Neutrophil (primary cell): ENCODE results near the gene STAT6.

Experiments
- H3K27ac ChIP-seq: fragments of 200-600 bp; sonication (generic); 2 replicates; pipeline ENCODE4 v1.5.1; 2016; ENCODE audit warnings: mild to moderate bottlenecking, moderate library complexity
- H3K27me3 ChIP-seq: fragments of 200-600 bp; sonication (generic); 2 replicates; pipeline ENCODE4 v1.6.0; 2016; ENCODE audit warnings: mild to moderate bottlenecking
- H3K36me3 ChIP-seq: fragments of 200-600 bp; sonication (generic); 2 replicates; pipeline ENCODE4 v1.5.1; 2017
- H3K4me1 ChIP-seq, 2 experiments: fragments of 200-600 bp in 1 of 2; sonication (generic) in 1 of 2; 1 replicate in 1 of 2; 2 replicates in 1 of 2; pipeline versions ENCODE4 v1.5.1 to v1.6.1; 2013 to 2016; ENCODE audit warnings: low read depth in 1 of 2, low read length in 1 of 2, mild to moderate bottlenecking in 1 of 2, moderate library complexity in 1 of 2; ENCODE audit not compliant: control insufficient read depth in 1 of 2, insufficient read depth in 1 of 2
- H3K4me3 ChIP-seq, 2 experiments: fragments of 200-600 bp in 1 of 2; sonication (generic) in 1 of 2; 1 replicate in 1 of 2; 2 replicates in 1 of 2; pipeline ENCODE4 v1.5.1; 2013 to 2016; ENCODE audit warnings: low read depth in 1 of 2, low read length in 1 of 2, mild to moderate bottlenecking in 1 of 2, moderate library complexity in 1 of 2
- H3K9me3 ChIP-seq: fragments of 200-600 bp; sonication (generic); 2 replicates; pipeline ENCODE4 v1.5.1; 2016
- TF ChIP-seq, protein P1 (sequence below): fragments of 200-600 bp; sonication (generic); IDR thresholded peaks from 2 replicates; pipeline ENCODE4 v1.5.1; 2016; ENCODE audit warnings: antibody characterized with exemption

The STAT6 gene

DNA sequence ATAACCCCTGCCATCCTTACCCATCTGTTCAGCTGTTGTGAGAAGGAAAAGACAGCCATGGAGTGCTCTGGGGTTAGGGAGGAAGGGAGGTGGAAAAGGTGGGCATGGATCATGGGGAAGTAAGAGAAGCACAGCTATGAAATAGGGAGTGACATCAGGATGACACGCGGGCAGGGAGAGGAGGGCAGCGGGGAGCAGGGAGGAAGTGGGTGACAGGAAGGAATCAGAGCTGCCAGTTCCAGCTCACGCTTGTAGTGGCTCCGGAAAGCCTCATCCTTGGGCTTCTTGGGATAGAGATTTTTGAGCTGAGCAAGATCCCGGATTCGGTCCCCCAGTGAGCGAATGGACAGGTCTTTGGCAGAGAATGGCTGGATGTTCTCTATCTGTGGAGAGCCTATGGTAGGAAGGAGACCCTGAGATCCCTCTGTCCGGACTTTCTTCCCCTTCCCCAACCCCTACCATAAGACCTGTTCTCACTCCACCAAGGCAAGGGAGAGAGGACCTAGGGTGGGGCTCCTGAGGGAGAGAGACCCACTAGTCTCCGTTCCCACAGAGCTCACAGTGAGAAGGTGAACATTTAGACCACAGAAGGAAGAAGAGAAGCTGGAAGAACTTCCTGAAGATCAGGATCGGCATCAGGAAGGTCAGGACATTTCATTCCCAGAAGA lies 12.0 kb downstream of the STAT6 start:
- Histone ChIP-seq H3K9me3 (peaks cover 8% of the 10 kb centered on the region), H3K27ac (peak overlapping the region; percentile 50), H3K27me3 (no peaks in the 10 kb centered on the region), H3K4me1 (peaks cover 15 to 20% of the 10 kb centered on the region in 2 experiments), H3K36me3 (peaks cover 93% of the 10 kb centered on the region), H3K4me3 (no peak overlapping the region)
- TF ChIP-seq, protein P1, sequence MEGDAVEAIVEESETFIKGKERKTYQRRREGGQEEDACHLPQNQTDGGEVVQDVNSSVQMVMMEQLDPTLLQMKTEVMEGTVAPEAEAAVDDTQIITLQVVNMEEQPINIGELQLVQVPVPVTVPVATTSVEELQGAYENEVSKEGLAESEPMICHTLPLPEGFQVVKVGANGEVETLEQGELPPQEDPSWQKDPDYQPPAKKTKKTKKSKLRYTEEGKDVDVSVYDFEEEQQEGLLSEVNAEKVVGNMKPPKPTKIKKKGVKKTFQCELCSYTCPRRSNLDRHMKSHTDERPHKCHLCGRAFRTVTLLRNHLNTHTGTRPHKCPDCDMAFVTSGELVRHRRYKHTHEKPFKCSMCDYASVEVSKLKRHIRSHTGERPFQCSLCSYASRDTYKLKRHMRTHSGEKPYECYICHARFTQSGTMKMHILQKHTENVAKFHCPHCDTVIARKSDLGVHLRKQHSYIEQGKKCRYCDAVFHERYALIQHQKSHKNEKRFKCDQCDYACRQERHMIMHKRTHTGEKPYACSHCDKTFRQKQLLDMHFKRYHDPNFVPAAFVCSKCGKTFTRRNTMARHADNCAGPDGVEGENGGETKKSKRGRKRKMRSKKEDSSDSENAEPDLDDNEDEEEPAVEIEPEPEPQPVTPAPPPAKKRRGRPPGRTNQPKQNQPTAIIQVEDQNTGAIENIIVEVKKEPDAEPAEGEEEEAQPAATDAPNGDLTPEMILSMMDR: no peak

- H3K27me3 ChIP-seq: no peaks in the 10 kb centered on the region
- H3K9me3 ChIP-seq: peaks cover 8% of the 10 kb centered on the region
- TF ChIP-seq, protein P1: no peak
- peak overlapping the region; percentile 50 for H3K27ac ChIP-seq
- H3K4me3 ChIP-seq: no peak overlapping the region
- H3K36me3 ChIP-seq: peaks cover 87% of the 10 kb centered on the region
- peaks cover 15 to 22% of the 10 kb centered on the region in 2 experiments for H3K4me1 ChIP-seq
Measured at GRCh38 chr12:57098546-57098945, 12.6 kb downstream of the STAT6 start.

DNA sequence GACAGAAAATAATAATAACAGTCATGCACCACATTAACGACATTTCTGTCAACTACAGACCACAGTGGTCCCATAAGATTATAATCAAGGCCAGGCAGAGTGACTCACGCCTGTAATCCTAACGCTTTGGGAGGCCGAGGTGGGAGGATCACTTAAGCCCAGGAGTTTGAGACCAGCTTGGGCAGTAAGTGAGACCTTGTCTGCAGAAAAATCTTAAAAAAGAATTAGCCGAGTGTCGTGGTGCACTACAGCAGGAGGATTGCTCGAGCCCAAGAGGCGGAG lies 13.7 kb downstream of the STAT6 start:
- Histone ChIP-seq H3K36me3 (peaks cover 79% of the 10 kb centered on the region), H3K4me1 (peaks cover 12 to 19% of the 10 kb centered on the region in 2 experiments), H3K4me3 (no peak overlapping the region), H3K27me3 (no peaks in the 10 kb centered on the region), H3K27ac (no peak overlapping the region), H3K9me3 (peaks cover 8% of the 10 kb centered on the region)
- TF ChIP-seq, protein P1: no peak

- H3K27me3 ChIP-seq: no peaks in the 10 kb centered on the region
- TF ChIP-seq, protein P1: no peak
- peaks cover 73% of the 10 kb centered on the region for H3K36me3 ChIP-seq
- H3K27ac ChIP-seq: peak overlapping the region; percentile 19
- H3K4me3 ChIP-seq: no peak overlapping the region
- peaks cover 8% of the 10 kb centered on the region for H3K9me3 ChIP-seq
- peaks cover 6 to 14% of the 10 kb centered on the region in 2 experiments for H3K4me1 ChIP-seq
Measured at GRCh38 chr12:57096748-57097553, 14.2 kb downstream of the STAT6 start.

GRCh38 chr12:57096099-57096572 lies 15.0 kb downstream of the STAT6 start:
- Histone ChIP-seq H3K4me1 (peaks cover 0 to 7% of the 10 kb centered on the region in 2 experiments), H3K27ac (peak overlapping the region; percentile 19), H3K27me3 (peaks cover under 1% of the 10 kb centered on the region), H3K4me3 (no peak overlapping the region), H3K9me3 (peaks cover 8% of the 10 kb centered on the region), H3K36me3 (peaks cover 65% of the 10 kb centered on the region)
- TF ChIP-seq, protein P1: no peak
